CD4-positive, alpha-beta memory T cell (primary cell): ENCODE results near the gene KRTAP4-5. TPM values are rescaled to one million over a fixed set of nuclear protein-coding genes. Genes with fewer than 3 reads are reported as not detected.
"Not testable (repeated sequence)": the region's sequence is repeated elsewhere in the genome, so short reads cannot be mapped to it uniquely, and the experiment has no call there.

Experiments used
- CTCF ChIA-PET: fragments of 350-600 bp; sonication (Branson Sonifier 250); formaldehyde crosslinking; loops from one replicate; lab custom pipeline; 2021; ENCODE audit warnings: inconsistent platforms; ENCODE audit not compliant: partially characterized antibody; lab: Charles Lee
- POLR2A ChIA-PET: fragments of 350-600 bp; sonication (Branson Sonifier 250); formaldehyde crosslinking; loops from one replicate; lab custom pipeline; 2021; ENCODE audit not compliant: partially characterized antibody; lab: Charles Lee
- DNase-seq, 5 donors: peaks; one replicate each; pipeline versions ENCODE4 v3.0.0 to v3.0.0-alpha.2; 2020 to 2022; ENCODE audit warnings: mixed read lengths in 1 of 5
- H3K27ac ChIP-seq: one replicate; pipeline ENCODE4 v1.7.0; 2013; ENCODE audit warnings: low read depth, low read length
- H3K27me3 ChIP-seq: 2 replicates; pipeline ENCODE4 v1.7.0; 2013; ENCODE audit warnings: mild to moderate bottlenecking, low read length, moderate library complexity; ENCODE audit not compliant: insufficient read depth
- H3K36me3 ChIP-seq: 2 replicates; pipeline ENCODE4 v1.7.0; 2013; ENCODE audit warnings: mild to moderate bottlenecking, low read length, moderate library complexity; ENCODE audit not compliant: insufficient read depth
- H3K4me1 ChIP-seq: 2 replicates; pipeline ENCODE4 v1.7.0; 2013; ENCODE audit warnings: mild to moderate bottlenecking, low read length, moderate library complexity; ENCODE audit not compliant: insufficient read depth
- H3K4me3 ChIP-seq, 2 donors: one replicate each; pipeline ENCODE4 v1.7.0; 2013; ENCODE audit warnings: low read length in 2 of 2, mild to moderate bottlenecking in 1 of 2
- H3K9me3 ChIP-seq, 2 donors: one replicate each; pipeline ENCODE4 v1.7.0; 2013; ENCODE audit warnings: low read length in 2 of 2, control low read depth in 1 of 2; ENCODE audit not compliant: control insufficient read depth in 1 of 2
- H3K27ac Mint-ChIP-seq, 7 donors: one replicate each; pipeline ENCODE4 v1.8.0; 2020 to 2021; ENCODE audit warnings: mixed read lengths in 7 of 7, mild to moderate bottlenecking in 6 of 7, inconsistent platforms in 3 of 7, moderate library complexity in 3 of 7
- H3K27me3 Mint-ChIP-seq, 2 donors: one replicate each; pipeline ENCODE4 v1.8.0; 2020 to 2021; ENCODE audit warnings: mixed read lengths in 2 of 2
- H3K36me3 Mint-ChIP-seq, 2 donors: one replicate each; pipeline ENCODE4 v1.8.0; 2020 to 2021; ENCODE audit warnings: mixed read lengths in 2 of 2, inconsistent platforms in 1 of 2, mild to moderate bottlenecking in 1 of 2
- H3K4me1 Mint-ChIP-seq, 4 donors: one replicate each; pipeline ENCODE4 v1.8.0; 2020 to 2021; ENCODE audit warnings: mixed read lengths in 4 of 4, mild to moderate bottlenecking in 1 of 4
- H3K4me3 Mint-ChIP-seq, 8 donors: one replicate each; pipeline ENCODE4 v1.8.0; 2020 to 2021; ENCODE audit warnings: mixed read lengths in 8 of 8, mild to moderate bottlenecking in 7 of 8, moderate library complexity in 6 of 8, inconsistent platforms in 3 of 8
- H3K9me3 Mint-ChIP-seq, 8 donors: one replicate each; pipeline ENCODE4 v1.8.0; 2020 to 2021; ENCODE audit warnings: mixed read lengths in 8 of 8, mild to moderate bottlenecking in 5 of 8, inconsistent platforms in 3 of 8, moderate library complexity in 1 of 8
- intact Hi-C: fragments of 100-400 bp; cut with micrococcal nuclease; formaldehyde crosslinking; loops from one replicate; pipeline ENCODE4 v1.15.1; 2023
- polyA plus RNA-seq, 2 donors: library from polyadenylated mRNA; unstranded; fragments of 300-500 nt; fragmentation: Illumina TruSeq; gene quantifications; one replicate each; pipeline ENCODE4 v1.2.3, GENCODE V29; 2021
- total RNA-seq, 2 experiments: library from RNA; stranded (reverse); gene quantifications; one replicate each; pipeline ENCODE4 v1.2.3, GENCODE V29; 2021

KRTAP4-5 gene
- total and polyA plus RNA-seq, 4 experiments from 2014 or later = not detected

DNA sequence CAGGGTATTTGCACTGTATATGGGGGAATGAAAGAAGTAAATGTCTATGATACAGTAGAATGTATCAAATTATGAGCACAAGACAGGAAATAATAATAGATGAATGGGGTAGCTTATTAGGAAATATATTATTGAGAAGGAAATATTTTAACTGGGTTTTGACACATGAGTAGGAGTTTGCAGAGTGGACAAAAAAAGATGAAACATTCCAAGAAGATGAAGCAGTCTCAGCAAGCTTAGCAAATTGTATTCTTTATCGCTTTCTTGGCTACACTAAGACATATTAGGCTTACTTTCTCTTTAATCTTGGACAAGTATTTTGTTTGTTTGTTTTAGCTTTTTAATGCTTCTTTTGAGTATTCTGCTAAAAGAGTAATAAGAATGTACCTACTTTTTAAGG is 45.7 kb downstream of the KRTAP4-5 start:
- no peak overlapping the region for H3K4me3 ChIP-seq
- intact Hi-C loops = loop anchor here (5.0 kb wide), 1 partner anchor 218 kb away; no protein-coding TSS in a partner anchor
- DNase-seq = no peak
- H3K9me3 Mint-ChIP-seq = no peaks in the 10 kb centered on the region
- no peaks in the 10 kb centered on the region for H3K27me3 ChIP-seq
- no peak overlapping the region for H3K4me3 Mint-ChIP-seq
- peaks cover 8 to 19% of the 10 kb centered on the region in 2 donors for H3K27me3 Mint-ChIP-seq
- no peak overlapping the region for H3K27ac ChIP-seq
- no peak overlapping the region for H3K27ac Mint-ChIP-seq
- POLR2A ChIA-PET = no interaction called here
- no peaks in the 10 kb centered on the region for H3K36me3 ChIP-seq
- CTCF ChIA-PET = no interaction called here
- H3K9me3 ChIP-seq = no peaks in the 10 kb centered on the region
- no peaks in the 10 kb centered on the region for H3K4me1 ChIP-seq
- peaks cover 0 to 30% (median 9%) of the 10 kb centered on the region in 4 donors for H3K4me1 Mint-ChIP-seq
- no peaks in the 10 kb centered on the region for H3K36me3 Mint-ChIP-seq

DNA sequence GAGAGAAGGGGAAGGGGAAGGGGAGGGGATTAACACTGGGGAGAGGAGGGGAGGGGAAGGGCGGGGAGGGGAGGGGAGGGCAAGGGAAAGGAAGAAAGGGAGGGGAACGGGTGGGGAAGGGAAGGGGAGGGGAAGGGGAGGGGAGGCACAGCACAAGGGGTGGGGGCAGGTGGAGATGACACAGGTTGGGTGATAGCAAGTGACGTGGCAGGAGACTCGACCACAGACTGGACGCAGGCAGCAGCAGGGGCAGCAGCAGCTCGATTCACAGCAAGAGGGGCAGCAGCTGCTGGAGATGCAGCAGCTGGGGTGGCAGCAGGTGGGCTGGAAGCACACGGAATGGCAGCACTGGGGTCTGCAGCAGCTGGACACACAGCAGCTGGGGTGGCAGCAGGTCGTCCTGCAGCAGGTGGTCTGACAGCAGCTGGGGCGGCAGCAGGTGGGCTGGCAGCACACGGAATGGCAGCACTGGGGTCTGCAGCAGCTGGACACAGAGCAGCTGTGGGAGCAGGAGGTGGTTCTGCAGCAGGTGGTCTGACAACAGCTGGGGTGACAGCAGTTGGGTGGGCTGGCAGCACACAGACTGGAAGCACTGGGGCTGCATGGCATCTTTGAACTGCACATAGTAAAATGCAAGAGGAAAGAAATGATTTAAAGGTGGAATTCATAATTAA is 47.9 kb downstream of the KRTAP4-5 start, which contains the start of gene KRTAP4-16:
Gene KRTAP4-16 (minus strand): TSS at position 624 of the 674 bp plus-strand sequence. CDS start 0 bp downstream, at position 624.
- no peaks in the 10 kb centered on the region for H3K27me3 ChIP-seq
- peak within 1 kb of the TSS in 2 of 7 donors; percentile 28 to 59 for H3K27ac Mint-ChIP-seq
- no peaks in the 10 kb centered on the region for H3K36me3 ChIP-seq
- H3K27ac ChIP-seq = no peak within 1 kb of the TSS
- no peaks in the 10 kb centered on the region for H3K36me3 Mint-ChIP-seq
- intact Hi-C loops = loop anchor here (5.0 kb wide), 1 partner anchor 221 kb away; no protein-coding TSS in a partner anchor
- no peak for DNase-seq
- H3K9me3 Mint-ChIP-seq = no peaks in the 10 kb centered on the region
- no peak within 1 kb of the TSS for H3K4me3 ChIP-seq
- no peak within 1 kb of the TSS for H3K4me3 Mint-ChIP-seq
- peaks cover 14 to 16% of the 10 kb centered on the region in 2 donors for H3K27me3 Mint-ChIP-seq
- ChIA-PET POLR2A (no interaction called here), CTCF (no interaction called here)
- no peaks in the 10 kb centered on the region for H3K9me3 ChIP-seq
- H3K4me1 Mint-ChIP-seq = peaks cover 0 to 15% (median 5%) of the 10 kb centered on the region in 4 donors
- H3K4me1 ChIP-seq = no peaks in the 10 kb centered on the region

DNA sequence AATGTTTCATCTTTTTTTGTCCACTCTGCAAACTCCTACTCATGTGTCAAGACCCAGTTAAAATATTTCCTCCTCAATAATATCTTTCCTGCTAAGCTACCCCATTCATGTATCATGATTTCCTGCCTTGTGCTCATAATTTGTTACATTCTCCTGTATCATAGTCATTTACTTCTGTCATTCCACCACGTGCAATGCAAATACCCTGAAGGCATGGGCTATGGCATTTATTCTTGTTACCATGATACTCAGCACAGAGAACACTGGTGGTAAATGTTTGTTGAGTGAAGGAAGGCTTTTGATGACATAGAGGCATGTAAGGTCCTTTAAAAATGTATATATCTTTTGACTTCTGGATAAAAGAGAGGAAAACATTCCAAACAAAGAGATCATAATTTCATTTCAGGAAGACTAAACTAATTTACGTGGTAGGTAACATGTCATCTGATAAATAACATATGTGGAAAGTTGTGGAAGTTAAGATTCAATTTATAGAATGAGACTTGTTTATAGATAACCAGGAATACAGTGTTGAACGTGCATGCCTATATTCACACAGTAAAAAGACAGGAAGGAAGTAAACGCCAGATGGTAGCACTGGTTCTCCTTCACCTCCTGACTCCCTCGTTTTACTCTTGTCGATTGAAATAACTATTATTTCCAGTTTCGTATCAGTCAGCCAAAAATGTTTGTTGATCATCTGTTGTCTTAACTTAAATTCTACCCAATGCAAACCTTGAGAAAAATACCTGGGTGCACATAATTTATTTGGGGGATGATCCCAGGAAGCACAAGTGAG is 49.7 kb downstream of the KRTAP4-5 start:
- POLR2A ChIA-PET, H3K36me3 Mint-ChIP-seq, H3K9me3 ChIP-seq, CTCF ChIA-PET, H3K27ac Mint-ChIP-seq, H3K27ac ChIP-seq, H3K4me3 ChIP-seq, DNase-seq, H3K4me1 ChIP-seq, H3K36me3 ChIP-seq, H3K9me3 Mint-ChIP-seq, H3K4me1 Mint-ChIP-seq, H3K27me3 ChIP-seq: not testable (repeated sequence)
- intact Hi-C loops = loop anchor here (5.0 kb wide), 1 partner anchor 222 kb away; no protein-coding TSS in a partner anchor
- H3K27me3 Mint-ChIP-seq = peaks cover 14 to 18% of the 10 kb centered on the region in 2 donors
- peak overlapping the region in 2 of 8 donors; percentile 33 to 52 for H3K4me3 Mint-ChIP-seq

Other genes starting within 250 kb of the KRTAP4-5 start
Only the 30 nearest of the 40 such genes appear.
- gene KRTAP3-2, start 149.9 kb downstream of the KRTAP4-5 start, total RNA-seq = not detected
- not detected for gene KRTAP3-2, start 149.9 kb downstream of the KRTAP4-5 start, polyA plus RNA-seq
- not detected for gene KRTAP3-1, start 140.7 kb downstream of the KRTAP4-5 start, total RNA-seq
- not detected for gene KRTAP3-1, start 140.7 kb downstream of the KRTAP4-5 start, polyA plus RNA-seq
- not detected for gene KRTAP1-5, start 122.6 kb downstream of the KRTAP4-5 start, total RNA-seq
- not detected for gene KRTAP1-5, start 122.6 kb downstream of the KRTAP4-5 start, polyA plus RNA-seq
- gene KRTAP1-4, start 119.6 kb downstream of the KRTAP4-5 start, total RNA-seq = not detected
- gene KRTAP1-4, start 119.6 kb downstream of the KRTAP4-5 start, polyA plus RNA-seq = not detected
- not detected for gene KRTAP1-3, start 115.0 kb downstream of the KRTAP4-5 start, total RNA-seq
- gene KRTAP1-3, start 115.0 kb downstream of the KRTAP4-5 start, polyA plus RNA-seq = not detected
- gene KRTAP1-1, start 108.4 kb downstream of the KRTAP4-5 start, total RNA-seq = not detected
- gene KRTAP1-1, start 108.4 kb downstream of the KRTAP4-5 start, polyA plus RNA-seq = not detected
- not detected for gene KRTAP2-1, start 102.5 kb downstream of the KRTAP4-5 start, total RNA-seq
- not detected for gene KRTAP2-1, start 102.5 kb downstream of the KRTAP4-5 start, polyA plus RNA-seq
- gene KRTAP2-2, start 94.6 kb downstream of the KRTAP4-5 start, total RNA-seq = not detected
- not detected for gene KRTAP2-2, start 94.6 kb downstream of the KRTAP4-5 start, polyA plus RNA-seq
- not detected for gene KRTAP2-3, start 89.7 kb downstream of the KRTAP4-5 start, total RNA-seq
- not detected for gene KRTAP2-3, start 89.7 kb downstream of the KRTAP4-5 start, polyA plus RNA-seq
- not detected for gene KRTAP2-4, start 83.9 kb downstream of the KRTAP4-5 start, total RNA-seq
- not detected for gene KRTAP2-4, start 83.9 kb downstream of the KRTAP4-5 start, polyA plus RNA-seq
- gene KRTAP4-7, start 65.7 kb downstream of the KRTAP4-5 start, total RNA-seq = not detected
- not detected for gene KRTAP4-7, start 65.7 kb downstream of the KRTAP4-5 start, polyA plus RNA-seq
- not detected for gene KRTAP4-8, start 51.7 kb downstream of the KRTAP4-5 start, total RNA-seq
- gene KRTAP4-8, start 51.7 kb downstream of the KRTAP4-5 start, polyA plus RNA-seq = not detected
- gene KRTAP4-16, start 47.6 kb downstream of the KRTAP4-5 start, total RNA-seq = not detected
- not detected for gene KRTAP4-16, start 47.6 kb downstream of the KRTAP4-5 start, polyA plus RNA-seq
- not detected for gene KRTAP4-9, start 44.4 kb downstream of the KRTAP4-5 start, total RNA-seq
- gene KRTAP4-9, start 44.4 kb downstream of the KRTAP4-5 start, polyA plus RNA-seq = not detected
- not detected for gene KRTAP4-11, start 31.5 kb downstream of the KRTAP4-5 start, total RNA-seq
- gene KRTAP4-11, start 31.5 kb downstream of the KRTAP4-5 start, polyA plus RNA-seq = not detected
- gene KRTAP4-12, start 25.6 kb downstream of the KRTAP4-5 start, total RNA-seq = not detected
- not detected for gene KRTAP4-12, start 25.6 kb downstream of the KRTAP4-5 start, polyA plus RNA-seq
- gene KRTAP4-6, start 9.3 kb downstream of the KRTAP4-5 start, total RNA-seq = not detected
- under 1 TPM in 1 of 2 donors, not detected in 1; 0.24 TPM for gene KRTAP4-6, start 9.3 kb downstream of the KRTAP4-5 start, polyA plus RNA-seq
- gene KRTAP4-4, start 10.9 kb upstream of the KRTAP4-5 start, total RNA-seq = not detected
- not detected for gene KRTAP4-4, start 10.9 kb upstream of the KRTAP4-5 start, polyA plus RNA-seq
- not detected for gene KRTAP4-3, start 18.4 kb upstream of the KRTAP4-5 start, total RNA-seq
- gene KRTAP4-3, start 18.4 kb upstream of the KRTAP4-5 start, polyA plus RNA-seq = not detected
- not detected for gene KRTAP4-2, start 28.4 kb upstream of the KRTAP4-5 start, total RNA-seq
- not detected for gene KRTAP4-2, start 28.4 kb upstream of the KRTAP4-5 start, polyA plus RNA-seq
- gene KRTAP4-1, start 35.1 kb upstream of the KRTAP4-5 start, total RNA-seq = not detected
- not detected for gene KRTAP4-1, start 35.1 kb upstream of the KRTAP4-5 start, polyA plus RNA-seq
- not detected for gene KRTAP9-1, start 40.1 kb upstream of the KRTAP4-5 start, total RNA-seq
- gene KRTAP9-1, start 40.1 kb upstream of the KRTAP4-5 start, polyA plus RNA-seq = not detected
- gene KRTAP9-2, start 76.8 kb upstream of the KRTAP4-5 start, total RNA-seq = not detected
- gene KRTAP9-2, start 76.8 kb upstream of the KRTAP4-5 start, polyA plus RNA-seq = not detected
- gene KRTAP9-3, start 82.6 kb upstream of the KRTAP4-5 start, total RNA-seq = not detected
- not detected for gene KRTAP9-3, start 82.6 kb upstream of the KRTAP4-5 start, polyA plus RNA-seq
- not detected for gene KRTAP9-8, start 88.2 kb upstream of the KRTAP4-5 start, total RNA-seq
- not detected for gene KRTAP9-8, start 88.2 kb upstream of the KRTAP4-5 start, polyA plus RNA-seq
- gene KRTAP9-4, start 99.9 kb upstream of the KRTAP4-5 start, total RNA-seq = not detected
- gene KRTAP9-4, start 99.9 kb upstream of the KRTAP4-5 start, polyA plus RNA-seq = not detected
- gene KRTAP9-9, start 105.6 kb upstream of the KRTAP4-5 start, total RNA-seq = not detected
- gene KRTAP9-9, start 105.6 kb upstream of the KRTAP4-5 start, polyA plus RNA-seq = not detected
- gene KRTAP9-6, start 115.6 kb upstream of the KRTAP4-5 start, total RNA-seq = not detected
- not detected for gene KRTAP9-6, start 115.6 kb upstream of the KRTAP4-5 start, polyA plus RNA-seq
- not detected for gene KRTAP9-7, start 125.9 kb upstream of the KRTAP4-5 start, total RNA-seq
- gene KRTAP9-7, start 125.9 kb upstream of the KRTAP4-5 start, polyA plus RNA-seq = not detected
- gene KRTAP29-1, start 153.0 kb upstream of the KRTAP4-5 start, total RNA-seq = not detected
- gene KRTAP29-1, start 153.0 kb upstream of the KRTAP4-5 start, polyA plus RNA-seq = not detected